Measurements from ENCODE around the gene NRSN1. TPM values are rescaled to one million over a fixed set of nuclear protein-coding genes. Genes with fewer than 3 reads are reported as not detected.

Gene NRSN1
- total RNA-seq, 1 experiment from 2014 or later: not detected

GRCh38 chr6:24191346-24191745 is 65.3 kb downstream of the NRSN1 start:
- Histone ChIP-seq H3K23ac (ENCODE audit: insufficient read length, low read depth, low read length) (no peak overlapping the region), H4K8ac (replicated peaks; ENCODE audit: insufficient read length, low read depth, low read length) (no peak overlapping the region), H3K56ac (ENCODE audit: insufficient read length, low read depth, low read length) (no peak overlapping the region), H3K18ac (ENCODE audit: insufficient read length, low read depth, low read length) (no peak overlapping the region), H3K23me2 (ENCODE audit: insufficient read length, low read depth, low read length, poor library complexity, severe bottlenecking) (no peaks in the 10 kb centered on the region), H2AK5ac (ENCODE audit: insufficient read length, low read length) (no peak overlapping the region), H2BK15ac (ENCODE audit: low read depth, low read length) (no peak overlapping the region), H2BK120ac (ENCODE audit: low read depth, low read length, poor library complexity, severe bottlenecking) (no peak overlapping the region), H3K27ac (ENCODE audit: insufficient read length, low read depth, low read length) (no peak overlapping the region), H2BK5ac (ENCODE audit: insufficient read length, low read length) (no peak overlapping the region), H3K79me2 (ENCODE audit: insufficient read depth, low read length) (no peaks in the 10 kb centered on the region), H3K79me1 (ENCODE audit: insufficient read depth, low read depth, low read length, poor library complexity, severe bottlenecking) (no peaks in the 10 kb centered on the region), H2BK20ac (ENCODE audit: low read depth, low read length, poor library complexity, severe bottlenecking) (no peak overlapping the region), H3K4me1 (ENCODE audit: insufficient read depth, low read length) (no peaks in the 10 kb centered on the region), H3K9me3 (ENCODE audit: control insufficient read depth, low read depth, low read length) (no peaks in the 10 kb centered on the region), H3K4me2 (ENCODE audit: insufficient read depth, insufficient read length, low read length) (no peak overlapping the region), H3T11ph (ENCODE audit: low read length) (no peak overlapping the region), H4K91ac (ENCODE audit: insufficient read length, low read depth, low read length) (no peak overlapping the region), H3K9ac (ENCODE audit: extremely low read depth, insufficient read length, low read length) (no peak overlapping the region), H2BK12ac (ENCODE audit: insufficient read length, low read depth, low read length) (no peak overlapping the region), H4K20me1 (ENCODE audit: control insufficient read depth, insufficient read depth, insufficient read length) (no peaks in the 10 kb centered on the region), H3K27me3 (ENCODE audit: insufficient read depth, low read length) (no peaks in the 10 kb centered on the region), H2AFZ (ENCODE audit: low read length) (no peak overlapping the region), H3K4ac (ENCODE audit: low read depth, low read length) (no peak overlapping the region), H4K5ac (ENCODE audit: insufficient read length, low read depth, low read length) (no peak overlapping the region), H3K14ac (ENCODE audit: insufficient read depth, low read length) (no peak overlapping the region)
- Mint-ChIP-seq H3K9me3 (no peaks in the 10 kb centered on the region), H3K4me3 (no peak overlapping the region), H3K4me1 (no peaks in the 10 kb centered on the region), H3K27ac (no peak overlapping the region), H3K27me3 (ENCODE audit: low read depth) (no peaks in the 10 kb centered on the region; the same call in 1 of the 2 replicates), H3K36me3 (ENCODE audit: insufficient read depth in 1 of 3, low read depth in 3 of 3) (no peaks in the 10 kb centered on the region)
- no peak for TF ChIP-seq CTCF (conservative IDR thresholded peaks at IDR 0.05)
- DNase-seq: no peak
- no CpG with 5 or more reads among the region's 2 CpGs for WGBS (ENCODE audit: extremely low coverage, insufficient read length, low lambda C conversion rate)
